HG03095 (cell line): ENCODE results near the gene ADGRL1.
"Not testable (repeated sequence)": the region's sequence is repeated elsewhere in the genome, so short reads cannot be mapped to it uniquely, and the experiment has no call there.

Source experiments
- ATAC-seq: cut with Tn5 transposase; IDR thresholded peaks from one replicate; pipeline ENCODE4 v1.9.1; 2021; ENCODE audit warnings: moderate library complexity; ENCODE audit not compliant: unreplicated experiment

ADGRL1 gene

DNA sequence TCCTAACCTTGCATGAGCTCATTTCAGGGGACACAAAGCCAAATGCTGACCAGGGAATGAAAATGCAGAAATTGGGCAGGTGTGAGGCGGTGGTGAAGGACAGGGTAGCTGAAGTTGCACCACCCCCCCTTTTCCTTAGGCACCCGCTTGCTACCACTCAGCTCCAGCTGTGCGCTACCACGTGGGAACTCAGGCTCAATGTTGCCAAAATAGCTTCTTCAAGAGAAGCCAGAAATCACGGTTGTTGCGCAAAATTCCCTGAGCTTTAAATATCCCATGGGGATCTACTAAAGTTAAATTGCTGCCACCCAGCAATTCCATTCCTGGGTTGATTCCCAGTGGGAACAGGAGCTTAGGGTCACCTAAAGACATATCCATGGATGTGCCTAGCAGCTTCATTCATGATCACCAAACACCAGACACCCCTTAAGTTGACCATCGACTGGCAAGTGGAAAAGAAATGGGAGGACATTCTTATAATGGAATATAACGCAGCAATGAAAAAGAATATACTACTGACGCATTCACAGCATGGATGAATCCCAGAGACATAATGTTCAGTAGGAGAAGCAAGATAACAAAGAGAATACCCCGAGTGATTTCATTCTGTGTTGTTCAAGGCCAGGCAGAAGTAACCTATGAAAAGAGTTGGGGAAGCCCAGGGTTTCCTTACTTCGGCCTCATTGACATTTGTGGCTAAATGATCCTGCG is 12.8 kb upstream of the ADGRL1 start:
- ATAC-seq = no peak

DNA sequence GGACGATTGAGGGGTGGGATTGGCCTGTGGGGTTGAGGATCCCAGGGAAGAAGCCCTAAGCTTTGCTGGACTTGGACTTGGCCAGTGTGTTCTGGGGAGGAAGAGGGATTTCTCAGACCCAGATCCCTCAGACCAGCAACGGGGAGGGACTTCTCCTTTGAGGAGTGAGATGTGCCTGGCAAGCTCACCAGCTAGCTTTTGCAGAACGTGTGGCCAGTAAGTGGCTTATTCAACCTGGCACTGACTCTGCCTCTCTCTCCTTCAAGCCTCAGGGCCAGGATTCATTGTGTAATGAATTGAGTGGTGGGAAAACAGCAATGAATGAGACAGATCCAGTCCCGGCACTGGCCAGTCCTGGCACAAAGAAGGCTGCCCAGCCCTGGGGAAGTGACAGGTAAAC is 11.9 kb upstream of the ADGRL1 start:
- not testable (repeated sequence) for ATAC-seq

DNA sequence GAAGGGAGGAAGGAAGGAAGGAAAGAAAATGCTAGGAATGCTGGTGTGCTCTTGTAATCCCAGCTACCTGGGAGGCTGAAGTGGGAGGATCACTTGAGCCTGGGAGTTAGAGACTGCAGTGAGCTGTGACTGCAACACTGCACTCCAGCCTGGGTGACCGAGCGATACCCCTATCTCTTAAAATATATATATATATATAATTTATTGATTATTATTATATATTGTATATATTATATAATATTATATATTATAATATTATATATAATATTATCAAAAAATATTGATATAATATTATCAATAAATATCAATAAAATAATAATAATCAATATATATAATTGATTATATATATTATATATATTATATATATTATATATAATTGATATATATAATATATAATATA is 8.6 kb upstream of the ADGRL1 start:
- no peak for ATAC-seq

- not testable (repeated sequence) for ATAC-seq
Measured at GRCh38 chr19:14210182-14210581, 4.2 kb upstream of the ADGRL1 start.

DNA sequence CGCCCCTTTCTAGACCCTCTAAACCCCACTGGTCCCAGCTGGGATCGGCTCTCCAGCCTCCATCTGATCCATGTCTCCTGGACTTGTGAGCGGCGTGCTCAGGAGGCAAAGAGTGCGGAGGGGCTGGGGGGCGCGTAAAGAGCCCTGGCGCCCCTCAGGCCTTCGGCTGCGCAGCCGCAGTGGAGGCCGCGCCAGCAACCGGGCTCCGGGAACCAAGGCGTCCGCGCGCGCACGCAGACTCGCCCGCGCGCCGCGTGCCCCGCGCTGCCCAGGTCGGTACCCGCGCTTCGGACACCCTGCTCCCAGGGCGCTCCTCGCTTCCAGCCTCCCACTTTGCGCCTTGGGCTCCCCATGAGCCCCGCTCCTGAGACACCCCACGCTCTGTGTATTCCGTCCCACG is 3.4 kb upstream of the ADGRL1 start:
- not testable (repeated sequence) for ATAC-seq

GRCh38 chr19:14208496-14208895 is 2.5 kb upstream of the ADGRL1 start:
- not testable (repeated sequence) for ATAC-seq

GRCh38 chr19:14207796-14208195 is 1.8 kb upstream of the ADGRL1 start:
- not testable (repeated sequence) for ATAC-seq

DNA sequence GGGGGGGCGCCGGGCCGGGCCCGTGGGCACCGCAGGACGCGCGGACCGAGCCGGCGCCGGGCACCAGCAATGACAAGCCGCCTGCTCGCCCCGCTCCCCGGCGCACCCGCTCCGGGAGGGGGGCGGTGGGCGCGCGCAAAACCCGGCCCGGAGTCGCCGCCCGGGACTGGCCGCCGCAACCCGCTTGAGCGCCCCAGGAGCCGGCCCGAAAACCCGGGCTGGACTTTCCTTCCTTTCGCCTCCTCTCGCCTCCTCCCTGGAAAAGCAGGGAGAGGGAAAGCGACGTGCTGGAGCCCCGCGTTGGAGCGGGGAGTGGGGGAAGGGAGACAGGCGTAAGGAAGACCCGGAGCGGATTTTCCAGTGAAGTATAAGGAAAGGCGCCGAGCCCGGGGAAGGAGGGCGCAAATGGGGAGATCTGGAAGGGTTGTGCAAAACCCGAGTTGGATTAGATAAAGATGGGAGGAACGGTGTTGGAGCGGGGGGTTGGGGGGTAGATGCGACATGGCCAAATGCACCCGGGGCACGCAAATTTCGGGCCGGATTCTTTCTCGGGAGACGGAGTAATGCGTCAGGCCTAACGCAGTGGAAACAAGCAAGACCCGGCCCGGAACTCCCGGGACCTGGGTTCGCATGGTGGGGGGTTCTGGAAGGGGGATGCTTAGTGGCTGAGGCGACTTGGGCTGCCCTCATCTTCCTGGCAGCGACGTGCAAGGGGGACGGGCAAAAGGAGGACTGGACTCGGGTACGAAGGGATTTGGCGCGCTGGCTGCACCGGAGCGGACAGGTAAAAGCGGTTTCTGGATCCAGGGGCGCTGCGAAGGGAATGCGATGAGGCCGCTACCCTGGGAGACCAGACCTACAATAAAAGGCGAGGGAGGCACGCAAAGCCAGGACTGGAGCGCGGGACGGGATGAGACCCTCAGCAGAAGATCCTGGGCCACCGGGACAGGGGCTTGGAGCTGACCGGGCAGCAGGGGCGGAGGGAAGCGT is 1.1 kb upstream of the ADGRL1 start:
- not testable (repeated sequence) for ATAC-seq

- ATAC-seq = not testable (repeated sequence)
Measured at GRCh38 chr19:14206308-14206707, 339 bp upstream of the ADGRL1 start.

DNA sequence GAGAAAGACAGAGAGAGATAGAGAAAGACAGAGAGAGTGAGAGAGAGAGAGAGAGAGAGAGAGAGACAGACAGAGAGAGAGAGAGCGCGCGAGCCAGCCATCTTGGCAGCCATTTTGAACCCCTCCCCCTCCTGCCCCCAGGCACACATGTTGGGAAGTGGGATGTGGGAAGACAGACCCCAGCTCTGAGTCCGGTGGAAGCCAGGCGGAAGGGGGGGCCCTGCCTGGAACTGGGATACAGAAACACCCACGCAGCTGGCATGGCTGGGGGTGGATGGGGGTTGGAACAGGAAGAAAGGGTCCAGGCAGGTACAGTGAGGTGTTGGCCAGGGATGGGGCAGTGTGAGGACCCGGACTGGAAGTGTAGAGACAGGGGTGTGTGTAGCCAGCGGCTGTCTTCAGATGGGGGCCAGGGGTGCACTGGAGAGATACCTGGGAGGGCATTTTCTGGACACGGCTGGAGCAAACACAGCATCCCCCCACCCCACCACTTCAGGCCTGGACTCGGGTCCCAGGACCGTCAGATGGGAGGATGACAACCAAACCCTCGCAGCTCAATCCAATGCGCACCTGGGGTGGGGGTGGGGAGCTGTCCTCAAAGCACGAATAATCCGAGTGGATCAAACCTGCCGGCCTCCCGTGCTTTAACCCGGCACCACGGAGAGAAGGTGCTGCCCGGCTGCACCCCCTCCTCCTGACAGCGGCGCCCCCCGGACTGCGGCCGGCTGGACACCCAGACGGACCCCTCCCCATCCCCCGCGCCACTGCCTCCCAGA is 1.1 kb downstream of the ADGRL1 start:
- ATAC-seq = not testable (repeated sequence)

GRCh38 chr19:14204219-14204618 is 1.8 kb downstream of the ADGRL1 start:
- ATAC-seq = not testable (repeated sequence)

- not testable (repeated sequence) for ATAC-seq
Measured at GRCh38 chr19:14203788-14204187, 2.2 kb downstream of the ADGRL1 start.

DNA sequence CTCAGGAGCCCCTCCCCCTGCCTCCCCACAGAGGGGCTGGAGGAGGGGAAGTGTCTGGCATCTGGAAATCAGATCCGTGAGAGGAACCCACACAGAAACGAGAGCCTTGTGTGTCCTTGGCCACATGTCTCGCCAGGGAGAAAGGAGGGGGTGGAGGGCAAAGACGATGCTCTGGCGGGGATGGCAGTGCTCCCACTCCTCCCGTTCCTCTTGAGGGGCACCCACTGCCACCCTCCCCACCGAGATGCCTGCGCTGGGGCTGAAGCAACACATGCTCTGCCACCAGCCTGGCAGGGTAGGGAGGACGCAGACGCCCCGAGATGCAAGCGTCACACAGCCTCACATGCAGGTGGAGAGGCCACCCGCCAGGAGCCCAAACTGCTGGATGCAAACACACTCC is 2.8 kb downstream of the ADGRL1 start:
- ATAC-seq = no peak

- ATAC-seq = not testable (repeated sequence)
Measured at GRCh38 chr19:14201481-14201880, 4.5 kb downstream of the ADGRL1 start.

DNA sequence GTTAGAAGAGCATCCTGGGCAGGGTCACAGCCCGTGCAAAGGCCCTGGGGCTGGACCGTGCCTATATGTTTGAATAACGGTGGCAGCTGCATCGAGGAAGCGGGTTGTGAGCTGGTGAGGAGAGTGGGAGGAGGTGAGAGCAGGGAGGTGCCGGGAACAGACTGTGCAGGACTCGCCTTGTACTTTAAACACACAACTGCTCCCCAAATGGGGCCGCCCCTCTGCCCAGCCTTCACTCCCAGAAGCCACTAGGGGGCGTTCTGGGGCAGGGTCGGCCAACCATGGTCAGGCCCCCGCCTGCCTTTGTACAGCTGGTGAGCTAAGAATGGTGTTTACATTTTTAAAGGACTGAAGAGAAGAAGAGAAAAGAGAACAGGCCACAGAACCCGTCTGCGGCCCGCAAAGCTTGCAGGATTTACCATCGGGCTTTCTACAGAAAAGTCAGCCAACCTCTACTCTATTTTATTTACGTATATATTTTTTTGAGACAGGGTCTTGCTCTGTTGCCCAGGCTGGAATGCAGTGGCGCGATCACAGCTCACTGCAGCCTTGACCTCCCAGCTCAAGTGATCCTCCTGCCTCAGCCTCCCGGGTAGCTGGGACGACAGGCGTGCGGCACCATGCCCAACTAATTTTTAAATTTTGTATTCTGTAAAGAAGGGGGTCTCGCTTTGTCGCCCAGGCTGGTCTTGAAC is 5.7 kb downstream of the ADGRL1 start:
- ATAC-seq = not testable (repeated sequence)

GRCh38 chr19:14198384-14199376 is 7.3 kb downstream of the ADGRL1 start:
- ATAC-seq = no peak

GRCh38 chr19:14197882-14198281 is 8.1 kb downstream of the ADGRL1 start:
- ATAC-seq = no peak

- ATAC-seq = not testable (repeated sequence)
Measured at GRCh38 chr19:14197288-14197687, 8.7 kb downstream of the ADGRL1 start.

DNA sequence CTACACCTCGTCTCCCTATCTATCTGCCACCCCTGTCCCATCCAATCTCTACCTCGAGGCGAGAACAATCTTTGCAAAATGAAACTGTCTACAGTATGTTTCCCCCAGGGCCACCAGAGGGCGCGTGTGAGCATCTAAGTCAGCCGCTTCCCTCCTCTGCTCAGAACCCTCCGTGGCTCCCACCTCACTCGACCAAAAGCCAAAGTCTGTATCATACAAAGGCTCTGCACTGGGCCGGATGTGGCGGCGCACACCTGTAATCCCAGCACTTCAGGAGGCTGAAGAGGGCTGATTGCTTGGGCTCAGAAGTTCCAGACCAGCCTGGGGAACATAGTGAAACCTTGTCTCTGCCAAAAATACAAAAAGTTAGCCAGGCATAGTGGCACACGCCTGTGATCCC is 9.9 kb downstream of the ADGRL1 start:
- not testable (repeated sequence) for ATAC-seq
